GM12872 (cell line): Measurements from ENCODE around the gene MEF2B.

ENCODE experiments used
- CTCF ChIP-seq: IDR thresholded peaks from 3 replicates; pipeline ENCODE4 v1.5.1; 2011; ENCODE audit warnings: low read depth, mild to moderate bottlenecking, low read length, moderate library complexity; ENCODE audit not compliant: insufficient read depth

MEF2B gene

GRCh38 chr19:19095691-19096090, 74.4 kb downstream of the MEF2B start:
- no peak for TF ChIP-seq CTCF
